Measurements from ENCODE around the gene PCSK2. TPM values are rescaled to one million over a fixed set of nuclear protein-coding genes. Genes with fewer than 3 reads are reported as not detected.

Gene PCSK2
- polyA plus RNA-seq, 1 donor from 2014 or later = 27.9 TPM

GRCh38 chr20:17491041-17491440 lies 264.2 kb downstream of the PCSK2 start:
- Histone ChIP-seq H2AFZ (ENCODE audit: low read depth, low read length) (no peak overlapping the region), H3K9ac (ENCODE audit: low read length) (no peak overlapping the region), H3K4me2 (ENCODE audit: low read length) (no peak overlapping the region), H3K27ac (ENCODE audit: low read length) (no peak overlapping the region), H3K4me3 (ENCODE audit: low read length) (no peak overlapping the region), H3F3A (ENCODE audit: insufficient read depth, low read length, poor library complexity, severe bottlenecking) (no peaks in the 10 kb centered on the region), H3K36me3 (ENCODE audit: insufficient read depth, low read length) (no peaks in the 10 kb centered on the region), H3K9me2 (ENCODE audit: insufficient read depth, low read length) (no peaks in the 10 kb centered on the region), H4K20me1 (ENCODE audit: insufficient read depth) (no peaks in the 10 kb centered on the region), H3K27me3 (ENCODE audit: insufficient read depth, low read depth, low read length) (no peaks in the 10 kb centered on the region), H3K79me2 (replicated peaks; ENCODE audit: insufficient read depth, low read length) (no peaks in the 10 kb centered on the region), H3K9me3 (ENCODE audit: low read length) (no peaks in the 10 kb centered on the region)
- TF ChIP-seq, protein P1, sequence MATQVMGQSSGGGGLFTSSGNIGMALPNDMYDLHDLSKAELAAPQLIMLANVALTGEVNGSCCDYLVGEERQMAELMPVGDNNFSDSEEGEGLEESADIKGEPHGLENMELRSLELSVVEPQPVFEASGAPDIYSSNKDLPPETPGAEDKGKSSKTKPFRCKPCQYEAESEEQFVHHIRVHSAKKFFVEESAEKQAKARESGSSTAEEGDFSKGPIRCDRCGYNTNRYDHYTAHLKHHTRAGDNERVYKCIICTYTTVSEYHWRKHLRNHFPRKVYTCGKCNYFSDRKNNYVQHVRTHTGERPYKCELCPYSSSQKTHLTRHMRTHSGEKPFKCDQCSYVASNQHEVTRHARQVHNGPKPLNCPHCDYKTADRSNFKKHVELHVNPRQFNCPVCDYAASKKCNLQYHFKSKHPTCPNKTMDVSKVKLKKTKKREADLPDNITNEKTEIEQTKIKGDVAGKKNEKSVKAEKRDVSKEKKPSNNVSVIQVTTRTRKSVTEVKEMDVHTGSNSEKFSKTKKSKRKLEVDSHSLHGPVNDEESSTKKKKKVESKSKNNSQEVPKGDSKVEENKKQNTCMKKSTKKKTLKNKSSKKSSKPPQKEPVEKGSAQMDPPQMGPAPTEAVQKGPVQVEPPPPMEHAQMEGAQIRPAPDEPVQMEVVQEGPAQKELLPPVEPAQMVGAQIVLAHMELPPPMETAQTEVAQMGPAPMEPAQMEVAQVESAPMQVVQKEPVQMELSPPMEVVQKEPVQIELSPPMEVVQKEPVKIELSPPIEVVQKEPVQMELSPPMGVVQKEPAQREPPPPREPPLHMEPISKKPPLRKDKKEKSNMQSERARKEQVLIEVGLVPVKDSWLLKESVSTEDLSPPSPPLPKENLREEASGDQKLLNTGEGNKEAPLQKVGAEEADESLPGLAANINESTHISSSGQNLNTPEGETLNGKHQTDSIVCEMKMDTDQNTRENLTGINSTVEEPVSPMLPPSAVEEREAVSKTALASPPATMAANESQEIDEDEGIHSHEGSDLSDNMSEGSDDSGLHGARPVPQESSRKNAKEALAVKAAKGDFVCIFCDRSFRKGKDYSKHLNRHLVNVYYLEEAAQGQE (IDR thresholded peaks at IDR 0.05; ENCODE audit: borderline replicate concordance) = no peak
- TF ChIP-seq POLR2AphosphoS5 (IDR thresholded peaks at IDR 0.05) = no peak

DNA sequence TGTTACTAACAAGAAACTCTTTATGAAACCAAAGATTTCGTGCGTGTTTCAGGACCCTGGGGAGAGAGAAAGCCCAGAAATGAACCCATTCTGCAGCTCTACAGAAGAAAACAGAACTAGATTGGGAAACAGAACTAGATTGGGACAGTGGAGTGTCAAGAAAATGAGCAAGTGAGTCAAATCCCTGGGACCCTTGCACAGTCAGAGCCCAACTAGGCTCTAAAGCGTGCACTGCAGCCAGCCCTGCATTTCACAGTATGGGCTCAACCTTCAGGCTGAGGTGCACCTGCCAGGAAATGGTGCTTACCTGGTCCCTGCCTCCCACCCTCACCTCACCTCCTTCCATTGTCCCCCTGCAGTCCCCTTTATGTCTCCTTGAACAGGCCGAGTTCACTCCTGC lies 264.6 kb downstream of the PCSK2 start:
- Histone ChIP-seq H3K27ac (ENCODE audit: low read length) (no peak overlapping the region), H3K36me3 (ENCODE audit: insufficient read depth, low read length) (no peaks in the 10 kb centered on the region), H3F3A (ENCODE audit: insufficient read depth, low read length, poor library complexity, severe bottlenecking) (no peaks in the 10 kb centered on the region), H3K4me2 (ENCODE audit: low read length) (no peak overlapping the region), H3K4me3 (ENCODE audit: low read length) (no peak overlapping the region), H3K9ac (ENCODE audit: low read length) (no peak overlapping the region), H3K9me3 (ENCODE audit: low read length) (no peaks in the 10 kb centered on the region), H4K20me1 (ENCODE audit: insufficient read depth) (no peaks in the 10 kb centered on the region), H2AFZ (ENCODE audit: low read depth, low read length) (no peak overlapping the region), H3K27me3 (ENCODE audit: insufficient read depth, low read depth, low read length) (no peaks in the 10 kb centered on the region), H3K9me2 (ENCODE audit: insufficient read depth, low read length) (no peaks in the 10 kb centered on the region), H3K79me2 (replicated peaks; ENCODE audit: insufficient read depth, low read length) (no peaks in the 10 kb centered on the region)
- TF ChIP-seq TAF1 (IDR thresholded peaks at IDR 0.05; ENCODE audit: low read depth) (no peak), POLR2AphosphoS5 (IDR thresholded peaks at IDR 0.05) (no peak), EP300 (conservative IDR thresholded peaks at IDR 0.05; ENCODE audit: poor library complexity, severe bottlenecking) (no peak), RAD21 (conservative IDR thresholded peaks at IDR 0.05) (no peak), SMC3 (conservative IDR thresholded peaks at IDR 0.05; ENCODE audit: poor library complexity) (no peak), EZH2 (IDR thresholded peaks at IDR 0.05; ENCODE audit: borderline replicate concordance, insufficient read depth, low read length, poor library complexity, severe bottlenecking) (no peak), MXI1 (conservative IDR thresholded peaks at IDR 0.05; ENCODE audit: poor library complexity, severe bottlenecking) (no peak)
- TF ChIP-seq, protein P2, sequence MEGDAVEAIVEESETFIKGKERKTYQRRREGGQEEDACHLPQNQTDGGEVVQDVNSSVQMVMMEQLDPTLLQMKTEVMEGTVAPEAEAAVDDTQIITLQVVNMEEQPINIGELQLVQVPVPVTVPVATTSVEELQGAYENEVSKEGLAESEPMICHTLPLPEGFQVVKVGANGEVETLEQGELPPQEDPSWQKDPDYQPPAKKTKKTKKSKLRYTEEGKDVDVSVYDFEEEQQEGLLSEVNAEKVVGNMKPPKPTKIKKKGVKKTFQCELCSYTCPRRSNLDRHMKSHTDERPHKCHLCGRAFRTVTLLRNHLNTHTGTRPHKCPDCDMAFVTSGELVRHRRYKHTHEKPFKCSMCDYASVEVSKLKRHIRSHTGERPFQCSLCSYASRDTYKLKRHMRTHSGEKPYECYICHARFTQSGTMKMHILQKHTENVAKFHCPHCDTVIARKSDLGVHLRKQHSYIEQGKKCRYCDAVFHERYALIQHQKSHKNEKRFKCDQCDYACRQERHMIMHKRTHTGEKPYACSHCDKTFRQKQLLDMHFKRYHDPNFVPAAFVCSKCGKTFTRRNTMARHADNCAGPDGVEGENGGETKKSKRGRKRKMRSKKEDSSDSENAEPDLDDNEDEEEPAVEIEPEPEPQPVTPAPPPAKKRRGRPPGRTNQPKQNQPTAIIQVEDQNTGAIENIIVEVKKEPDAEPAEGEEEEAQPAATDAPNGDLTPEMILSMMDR (IDR thresholded peaks at IDR 0.05; ENCODE audit: poor library complexity, severe bottlenecking) = no peak
- TF ChIP-seq, protein P1 (IDR thresholded peaks at IDR 0.05; ENCODE audit: borderline replicate concordance) = no peak
